Body of pancreas (tissue), 4 donors: ENCODE results near the gene CSPG4.

Experiments used
- CTCF ChIP-seq, 7 experiments: fragments of 450-650 bp in 4 of 7; fragments of 200-600 bp in 3 of 7; sonication (generic) in 3 of 7; IDR thresholded peaks; one replicate each; pipeline ENCODE4 v1.5.1; 2016 to 2019; ENCODE audit warnings: antibody characterized with exemption in 7 of 7
- POLR2A ChIP-seq, 3 donors: fragments of 450-650 bp; IDR thresholded peaks; one replicate each; pipeline ENCODE4 v1.6.1; 2016; ENCODE audit warnings: antibody characterized with exemption in 3 of 3, mild to moderate bottlenecking in 2 of 3

GRCh38 chr15:75738647-75739325 is 26.1 kb upstream of the CSPG4 start:
- no peak for TF ChIP-seq POLR2A (IDR thresholded peaks at IDR 0.05)
- no peak for TF ChIP-seq CTCF (IDR thresholded peaks at IDR 0.05)
